HFF-Myc (cell line): ENCODE results near the gene CDH15.

Source experiments
- DNase-seq: peaks from one replicate; pipeline ENCODE4 v3.0.0-alpha.2; 2011; ENCODE audit warnings: low read depth; ENCODE audit errors: extremely low read depth
- H3K4me3 ChIP-seq: replicated peaks from 2 replicates; pipeline ENCODE4 v1.5.1; 2011; ENCODE audit warnings: low read depth, mild to moderate bottlenecking, control low read depth, low read length
- TF ChIP-seq, protein P1 (sequence below): IDR thresholded peaks from 2 replicates; pipeline ENCODE4 v1.5.1; 2012; ENCODE audit warnings: mild to moderate bottlenecking, low read depth, low read length, control low read depth; ENCODE audit errors: missing control alignments

The CDH15 gene

DNA sequence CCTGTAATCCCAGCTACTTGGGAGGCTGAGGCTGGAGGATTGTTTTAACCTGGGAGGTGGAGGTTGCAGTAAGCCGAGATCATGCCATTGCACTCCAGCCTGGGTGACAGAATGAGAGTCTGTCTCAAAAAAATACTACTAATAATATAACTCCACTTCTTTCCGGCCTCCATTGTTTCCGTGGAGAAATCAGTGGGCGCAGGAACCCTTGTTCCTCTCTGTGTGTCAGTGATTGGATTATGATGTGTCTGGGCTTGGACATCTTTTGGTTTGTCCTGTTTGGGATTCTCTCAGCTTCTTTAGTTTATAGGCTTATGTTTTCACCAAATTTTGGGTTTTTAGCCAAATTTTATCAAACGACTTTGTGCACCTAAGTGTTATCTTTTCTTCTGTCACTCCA, 41.1 kb upstream of the CDH15 start:
- H3K4me3 ChIP-seq: no peak overlapping the region
- DNase-seq: no peak
- TF ChIP-seq, protein P1, sequence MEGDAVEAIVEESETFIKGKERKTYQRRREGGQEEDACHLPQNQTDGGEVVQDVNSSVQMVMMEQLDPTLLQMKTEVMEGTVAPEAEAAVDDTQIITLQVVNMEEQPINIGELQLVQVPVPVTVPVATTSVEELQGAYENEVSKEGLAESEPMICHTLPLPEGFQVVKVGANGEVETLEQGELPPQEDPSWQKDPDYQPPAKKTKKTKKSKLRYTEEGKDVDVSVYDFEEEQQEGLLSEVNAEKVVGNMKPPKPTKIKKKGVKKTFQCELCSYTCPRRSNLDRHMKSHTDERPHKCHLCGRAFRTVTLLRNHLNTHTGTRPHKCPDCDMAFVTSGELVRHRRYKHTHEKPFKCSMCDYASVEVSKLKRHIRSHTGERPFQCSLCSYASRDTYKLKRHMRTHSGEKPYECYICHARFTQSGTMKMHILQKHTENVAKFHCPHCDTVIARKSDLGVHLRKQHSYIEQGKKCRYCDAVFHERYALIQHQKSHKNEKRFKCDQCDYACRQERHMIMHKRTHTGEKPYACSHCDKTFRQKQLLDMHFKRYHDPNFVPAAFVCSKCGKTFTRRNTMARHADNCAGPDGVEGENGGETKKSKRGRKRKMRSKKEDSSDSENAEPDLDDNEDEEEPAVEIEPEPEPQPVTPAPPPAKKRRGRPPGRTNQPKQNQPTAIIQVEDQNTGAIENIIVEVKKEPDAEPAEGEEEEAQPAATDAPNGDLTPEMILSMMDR: no peak

DNA sequence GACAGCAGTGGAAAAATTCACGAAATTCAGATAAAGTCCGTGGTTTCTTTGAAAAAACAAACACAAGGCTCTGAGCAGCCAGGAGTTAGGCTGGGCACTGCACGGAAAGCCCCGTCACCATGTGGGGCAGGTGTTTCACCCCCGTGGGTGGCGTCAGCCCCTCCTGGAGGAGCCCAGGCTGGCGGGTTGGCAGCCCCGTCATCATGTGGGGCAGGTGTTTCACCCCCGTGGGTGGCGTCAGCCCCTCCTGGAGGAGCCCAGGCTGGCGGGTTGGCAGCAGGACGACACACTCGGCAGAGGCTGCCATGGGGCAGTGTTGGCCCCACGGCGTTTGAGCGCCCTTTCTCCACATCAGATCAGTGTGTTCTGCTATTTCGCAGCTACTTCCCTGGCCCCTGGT, 39.8 kb upstream of the CDH15 start:
- no peak overlapping the region for H3K4me3 ChIP-seq
- TF ChIP-seq, protein P1: no peak
- no peak for DNase-seq

- DNase-seq: no peak
- no peak overlapping the region for H3K4me3 ChIP-seq
- TF ChIP-seq, protein P1: no peak
These were observed 39.1 kb upstream of the CDH15 start for GRCh38 chr16:89132194-89133005.

DNA sequence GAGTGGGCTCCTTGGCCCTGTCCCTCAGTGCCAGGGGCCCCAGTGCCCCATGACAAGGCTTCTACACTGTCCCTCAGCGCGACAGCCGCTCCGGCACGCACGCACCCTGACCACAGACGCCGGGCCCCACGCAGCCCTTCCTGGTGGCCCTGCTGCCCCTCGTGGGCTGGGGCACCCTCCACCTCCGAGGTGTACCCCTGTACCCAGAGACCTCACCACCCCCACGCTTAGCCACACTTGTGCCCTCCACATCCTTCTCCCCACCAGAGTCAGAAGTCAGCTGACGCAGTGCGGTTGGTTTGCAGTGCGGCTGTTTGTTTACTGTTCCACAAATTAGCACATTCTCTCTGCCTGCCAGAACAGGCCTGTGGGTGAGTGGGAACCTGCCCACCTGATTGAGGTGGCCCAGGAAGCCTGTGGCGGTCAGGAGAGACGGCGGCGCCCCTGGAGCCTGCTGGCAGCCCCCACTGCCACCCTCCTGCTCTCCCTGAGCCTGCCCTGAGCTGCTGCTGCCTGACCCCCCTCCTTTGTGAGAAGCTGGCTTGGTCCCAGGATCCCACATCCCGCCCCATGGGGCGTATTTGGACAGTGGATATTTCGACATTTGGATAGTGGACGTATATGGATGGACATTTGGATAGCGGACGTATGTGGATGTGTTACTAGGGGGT, 38.0 kb upstream of the CDH15 start:
- no peak overlapping the region for H3K4me3 ChIP-seq
- no peak for DNase-seq
- TF ChIP-seq, protein P1: no peak

GRCh38 chr16:89134269-89134668, 37.3 kb upstream of the CDH15 start:
- TF ChIP-seq, protein P1: no peak
- no peak overlapping the region for H3K4me3 ChIP-seq
- DNase-seq: no peak

- TF ChIP-seq, protein P1: no peak
- H3K4me3 ChIP-seq: no peak overlapping the region
- no peak for DNase-seq
These were observed 36.4 kb upstream of the CDH15 start for GRCh38 chr16:89135166-89135565.
